Astrocyte of the cerebellum (primary cell): ENCODE results near the gene KLHL6.

Experiments used
- DNase-seq: peaks from one replicate; pipeline ENCODE4 v3.0.0-alpha.2; 2011; ENCODE audit warnings: low read depth
- H3K4me3 ChIP-seq: 2 replicates; pipeline ENCODE4 v1.5.1; 2011; ENCODE audit warnings: mild to moderate bottlenecking, low read depth, low read length, moderate library complexity
- CTCF ChIP-seq: IDR thresholded peaks from 2 replicates; pipeline ENCODE4 v1.5.1; 2012; ENCODE audit warnings: low read length, low read depth, moderate library complexity, mild to moderate bottlenecking; ENCODE audit errors: missing control alignments
- in situ Hi-C: cut with HindIII; loops from 2 replicates; pipeline ENCODE4 v1.10.0; 2017; ENCODE audit warnings: low sequenced_read_pairs

Gene KLHL6

GRCh38 chr3:183545708-183546107, 9.8 kb downstream of the KLHL6 start:
- H3K4me3 ChIP-seq, result no peak overlapping the region
- no peak for TF ChIP-seq CTCF
- in situ Hi-C loops, result no loop called here
- DNase-seq, result no peak

DNA sequence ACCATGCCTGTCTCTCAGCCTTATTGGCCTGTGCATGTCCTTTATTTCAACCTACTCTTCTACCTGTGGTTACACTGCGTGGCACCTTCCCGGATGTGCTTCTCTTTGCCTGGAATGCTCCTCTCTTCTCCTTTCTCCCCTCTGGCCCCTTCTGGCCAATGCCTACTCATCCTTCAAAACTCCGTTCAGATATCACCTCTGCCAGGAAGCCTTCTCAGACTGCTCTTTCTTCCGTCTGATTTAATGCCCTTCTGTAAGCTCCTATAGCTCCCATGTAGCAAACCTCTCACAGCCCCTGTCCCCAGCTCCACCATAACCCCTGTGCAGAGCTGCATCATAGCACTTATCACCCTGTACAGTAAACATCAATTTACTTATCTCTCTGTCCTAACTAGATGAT, 13.2 kb downstream of the KLHL6 start:
- no peak for TF ChIP-seq CTCF
- no peak for DNase-seq
- in situ Hi-C loops, result no loop called here
- no peak overlapping the region for H3K4me3 ChIP-seq

DNA sequence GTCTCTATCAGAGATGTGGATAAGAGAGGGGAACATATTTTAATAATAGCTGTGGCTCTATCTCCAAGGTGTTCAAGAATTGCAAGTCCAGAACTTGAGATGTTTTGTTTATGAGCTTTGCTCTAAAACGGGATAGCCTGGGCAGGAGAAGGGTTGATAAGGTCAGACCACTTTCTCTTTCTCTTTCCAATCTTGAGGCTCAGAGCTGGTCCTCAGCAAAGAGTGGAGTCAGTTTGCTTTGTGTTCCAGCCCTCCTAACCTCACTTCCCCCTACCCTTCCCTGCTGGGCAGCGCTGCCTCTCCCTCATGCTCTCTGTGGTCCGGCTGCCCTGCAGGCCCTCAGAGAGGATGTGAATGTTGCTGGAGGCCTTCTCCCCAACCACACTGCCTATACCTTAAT, 13.8 kb downstream of the KLHL6 start:
- DNase-seq, result no peak
- in situ Hi-C loops, result no loop called here
- TF ChIP-seq CTCF, result no peak
- no peak overlapping the region for H3K4me3 ChIP-seq

GRCh38 chr3:183541235-183541655, 14.3 kb downstream of the KLHL6 start:
- no peak for TF ChIP-seq CTCF

GRCh38 chr3:183540501-183541234, 14.8 kb downstream of the KLHL6 start:
- no peak overlapping the region for H3K4me3 ChIP-seq
- in situ Hi-C loops, result no loop called here
- TF ChIP-seq CTCF, result no peak
- DNase-seq, result no peak

More at GRCh38 chr3:183541235-183541655, 14.3 kb downstream of the KLHL6 start:
- H3K4me3 ChIP-seq, result no peak overlapping the region
- in situ Hi-C loops, result no loop called here
- DNase-seq, result no peak

- TF ChIP-seq CTCF, result no peak
- no peak overlapping the region for H3K4me3 ChIP-seq
- DNase-seq, result no peak
- in situ Hi-C loops, result loop anchor here (5.0 kb wide), 1 partner anchor 53 kb away; no protein-coding TSS in a partner anchor
Observed at GRCh38 chr3:183539811-183540210, 15.7 kb downstream of the KLHL6 start.

- H3K4me3 ChIP-seq, result no peak overlapping the region
- in situ Hi-C loops, result loop anchor here (5.0 kb wide), 1 partner anchor 51 kb away; no protein-coding TSS in a partner anchor
- TF ChIP-seq CTCF, result no peak
- no peak for DNase-seq
Observed at GRCh38 chr3:183538486-183538885, 17.0 kb downstream of the KLHL6 start.
